Measurements from ENCODE around the gene HSFX2.
"Not testable (repeated sequence)": the region's sequence is repeated elsewhere in the genome, so short reads cannot be mapped to it uniquely, and the experiment has no call there.

The HSFX2 gene, protein sequence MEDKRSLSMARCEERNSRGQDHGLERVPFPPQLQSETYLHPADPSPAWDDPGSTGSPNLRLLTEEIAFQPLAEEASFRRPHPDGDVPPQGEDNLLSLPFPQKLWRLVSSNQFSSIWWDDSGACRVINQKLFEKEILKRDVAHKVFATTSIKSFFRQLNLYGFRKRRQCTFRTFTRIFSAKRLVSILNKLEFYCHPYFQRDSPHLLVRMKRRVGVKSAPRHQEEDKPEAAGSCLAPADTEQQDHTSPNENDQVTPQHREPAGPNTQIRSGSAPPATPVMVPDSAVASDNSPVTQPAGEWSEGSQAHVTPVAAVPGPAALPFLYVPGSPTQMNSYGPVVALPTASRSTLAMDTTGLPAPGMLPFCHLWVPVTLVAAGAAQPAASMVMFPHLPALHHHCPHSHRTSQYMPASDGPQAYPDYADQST

DNA sequence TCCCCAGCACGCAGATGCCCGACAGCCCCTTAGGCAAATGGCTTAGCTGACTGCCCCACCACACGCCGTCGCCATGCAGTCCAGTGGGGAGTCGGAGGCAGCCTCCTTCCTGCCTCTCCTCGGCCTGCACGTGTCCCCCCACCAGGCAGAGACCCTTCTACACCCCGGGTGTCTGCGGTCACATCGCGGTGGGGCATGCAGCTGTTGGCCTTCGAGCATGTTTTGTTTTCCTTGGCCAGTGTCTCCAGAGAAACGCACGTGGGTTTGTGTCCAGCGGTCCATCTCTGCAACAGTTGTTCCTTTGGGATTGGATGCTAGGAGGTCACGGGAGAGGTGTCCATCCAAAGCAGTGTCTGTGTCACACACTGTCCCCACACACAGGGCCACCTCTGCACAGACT lies at the start of gene HSFX2:
HSFX2 (minus strand) TSS at position 101 of the 400 bp plus-strand sequence. CDS start 614 bp downstream, outside the sequence.
- DNase-seq (ENCODE audit: low read depth) = not testable (repeated sequence)

DNA sequence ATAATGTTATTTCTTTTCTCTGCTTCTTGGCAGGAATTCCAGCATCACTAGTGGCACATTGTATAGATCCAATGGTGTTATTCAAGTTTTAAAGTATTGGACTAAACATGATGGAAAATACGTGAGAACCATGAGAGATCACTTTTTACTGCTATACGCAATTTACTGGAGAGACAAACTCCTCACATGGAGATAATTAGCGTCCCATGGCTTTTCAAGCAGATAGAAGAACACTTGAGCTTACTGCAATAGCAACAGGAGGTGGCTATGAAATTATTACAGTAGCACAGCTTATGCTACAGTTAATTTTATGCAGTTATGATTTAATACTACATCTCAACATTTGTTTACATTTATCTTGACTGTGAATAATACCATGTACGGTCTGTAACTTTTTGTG lies 48.4 kb upstream of the HSFX2 start:
- no peak for DNase-seq (ENCODE audit: low read depth)

DNA sequence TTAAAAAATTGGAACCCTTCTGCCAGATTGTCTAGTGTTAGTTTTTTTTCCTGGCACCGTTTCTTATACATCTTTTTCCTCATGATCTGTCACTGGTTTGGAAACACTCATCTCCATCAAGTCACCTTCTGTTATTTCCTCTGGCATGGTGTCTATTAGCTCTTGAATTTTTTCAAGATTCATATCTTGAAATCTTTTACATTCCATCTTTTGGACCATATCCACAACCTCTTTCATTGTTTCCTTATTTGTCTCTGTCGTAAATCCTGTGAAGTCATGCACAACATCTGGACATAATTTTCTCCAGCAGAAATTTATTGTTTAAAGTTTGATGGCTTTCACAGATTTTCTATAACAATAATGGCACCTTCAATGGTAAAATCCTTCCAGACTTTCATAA lies 46.7 kb upstream of the HSFX2 start:
- DNase-seq (ENCODE audit: low read depth) = no peak

DNA sequence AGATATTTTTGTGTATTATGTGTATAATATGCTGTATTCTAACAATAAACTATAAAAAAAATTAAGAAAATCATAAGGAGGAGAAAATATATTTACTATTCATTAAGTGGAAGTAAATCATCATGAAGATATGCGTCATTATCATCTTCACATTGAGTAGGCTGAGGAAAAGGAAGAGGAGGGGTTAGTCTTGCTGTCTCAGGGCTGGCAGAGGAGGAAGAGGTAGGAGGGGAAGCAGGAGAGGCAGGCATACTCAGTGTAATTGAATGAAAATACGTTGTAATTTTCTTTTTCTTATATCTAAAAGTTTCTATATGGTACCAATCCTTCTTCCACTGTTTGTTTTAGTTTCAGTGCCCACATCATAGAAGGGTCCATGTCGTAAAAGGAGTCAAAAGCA lies 46.3 kb upstream of the HSFX2 start:
- DNase-seq (ENCODE audit: low read depth) = no peak

DNA sequence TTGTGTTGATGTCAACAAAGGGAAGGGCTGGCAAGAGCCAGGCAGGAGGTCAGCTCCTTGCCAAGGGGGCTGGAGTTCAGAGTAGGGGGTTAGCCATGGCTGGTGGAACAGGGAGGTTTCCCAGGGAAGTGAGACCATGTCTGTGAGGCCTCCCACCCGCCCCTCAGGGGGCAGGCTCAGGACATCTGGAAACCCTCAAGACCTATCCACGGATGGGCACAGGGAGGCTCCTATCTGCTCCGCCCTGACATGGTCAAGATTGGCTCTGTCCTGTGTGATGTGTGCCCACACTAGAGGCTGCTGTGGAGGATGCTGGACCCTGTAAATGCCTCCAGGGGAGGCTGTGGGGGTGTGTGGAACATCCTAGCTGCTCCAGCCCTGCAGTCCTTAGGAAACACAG lies 44.5 kb upstream of the HSFX2 start:
- no peak for DNase-seq (ENCODE audit: low read depth)

DNA sequence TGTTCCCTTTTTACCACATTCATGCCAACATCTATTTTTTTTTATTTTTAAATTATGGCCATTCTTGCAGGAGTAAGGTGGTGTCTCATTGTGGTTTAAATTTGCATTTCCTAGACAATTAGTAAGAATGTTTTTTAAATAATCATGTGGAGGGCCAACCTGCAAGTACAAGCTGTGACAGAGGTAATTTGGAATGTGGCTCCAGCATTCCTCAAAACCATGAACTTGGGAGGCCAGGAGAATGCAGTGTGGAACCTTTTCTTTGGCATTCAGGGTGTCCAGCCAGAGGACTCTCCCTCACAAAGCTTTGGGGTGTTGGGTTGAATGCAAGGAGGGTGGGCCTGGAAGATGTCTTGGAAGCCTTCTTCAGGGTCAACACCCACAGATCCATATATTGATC lies 43.7 kb upstream of the HSFX2 start:
- DNase-seq (ENCODE audit: low read depth) = no peak

DNA sequence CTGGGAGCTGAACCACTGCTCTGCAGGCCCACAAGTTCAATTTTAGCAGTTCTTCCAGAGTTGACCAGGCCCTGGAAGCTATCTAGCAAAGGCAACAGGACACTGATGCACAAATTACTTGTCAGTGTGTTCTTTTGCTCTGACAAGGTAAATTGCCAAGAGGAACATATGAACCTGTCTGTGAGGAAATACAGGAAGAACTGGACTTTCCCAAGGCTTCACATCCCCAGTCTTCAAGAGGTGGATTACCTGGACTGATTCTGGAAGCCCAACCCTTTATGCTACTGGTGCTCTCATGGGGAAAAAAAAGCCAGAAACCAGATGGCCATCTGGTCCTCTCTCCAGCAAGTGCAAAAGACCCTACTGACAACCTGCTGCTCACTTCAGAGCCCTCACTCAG lies 38.4 kb upstream of the HSFX2 start:
- DNase-seq (ENCODE audit: low read depth) = no peak

DNA sequence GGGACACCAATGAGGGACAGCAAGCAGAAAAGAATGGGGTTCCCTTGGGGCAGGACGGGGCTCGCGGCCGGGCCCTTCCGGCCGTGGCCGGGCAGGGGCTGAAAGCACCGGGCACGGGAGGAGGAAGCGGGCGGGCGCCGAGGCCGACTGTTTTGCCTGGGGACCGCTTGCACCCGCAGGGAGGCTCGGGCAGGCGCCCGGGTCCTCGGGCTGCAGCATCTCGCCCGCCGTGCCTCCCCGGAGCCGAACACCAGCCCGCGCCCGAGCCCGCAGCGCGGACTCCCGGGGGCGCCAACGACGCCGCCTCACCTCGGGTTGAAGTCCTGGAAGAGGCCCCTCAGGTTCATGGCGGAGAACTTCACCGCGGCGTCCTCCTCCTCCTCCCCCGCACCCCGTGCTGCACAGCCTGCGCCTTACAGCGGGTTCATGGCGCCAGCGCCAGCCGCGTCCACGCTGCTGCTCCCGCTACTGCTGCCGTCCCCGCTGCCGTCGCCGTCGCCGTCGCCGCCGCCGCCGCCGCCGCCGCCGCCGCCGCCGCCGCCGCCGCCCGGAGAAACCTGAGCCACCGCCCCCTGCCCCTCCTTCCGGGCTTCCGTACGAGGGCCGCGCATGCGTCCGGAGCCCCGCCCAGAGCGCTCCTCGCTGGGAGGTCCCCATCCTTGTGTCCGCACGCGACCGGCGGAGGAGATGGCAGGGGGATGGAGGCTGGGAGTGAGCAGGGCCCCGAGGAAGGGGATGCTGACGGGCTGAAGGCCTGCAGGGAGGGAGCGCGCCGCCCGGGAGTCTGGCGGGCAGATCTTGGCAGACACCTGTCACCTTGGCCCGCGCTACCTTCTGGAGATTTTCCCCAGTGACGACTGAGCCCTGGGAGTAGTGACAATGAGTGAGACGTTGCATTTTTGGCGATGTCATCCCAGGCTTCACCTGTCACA lies 36.4 kb upstream of the HSFX2 start, which contains the start of gene TMEM185A:
TMEM185A (minus strand) TSS at position 559 of the 932 bp plus-strand sequence; CDS start at position 347, 212 bp downstream.
- peak; percentile 65 for DNase-seq (ENCODE audit: low read depth)

DNA sequence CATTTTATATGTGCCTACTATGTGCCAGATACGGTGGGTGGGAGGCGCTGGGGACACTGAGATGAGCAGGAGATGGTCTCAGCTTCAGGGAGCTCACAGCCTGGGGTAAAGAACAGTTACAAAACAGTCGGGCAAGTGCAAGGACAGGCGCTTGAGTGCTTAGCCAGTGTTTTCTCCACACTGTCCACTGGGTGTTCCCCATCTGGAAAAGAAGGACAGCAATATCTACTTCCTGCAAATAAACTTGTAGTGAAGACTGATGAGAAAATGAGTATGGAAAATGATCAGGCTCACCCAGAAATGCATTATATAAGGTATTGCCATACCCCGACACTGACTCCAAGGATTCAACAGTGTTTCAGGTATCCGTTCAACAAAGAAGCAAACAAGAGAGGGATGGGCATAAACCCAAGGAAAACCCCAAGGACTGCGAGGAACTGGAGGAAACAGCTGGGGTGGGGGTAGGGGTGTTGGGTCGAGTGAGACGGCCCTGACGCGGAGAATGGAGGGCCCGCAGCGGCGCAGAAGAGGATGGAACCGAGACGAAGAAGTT lies 35.6 kb upstream of the HSFX2 start:
- no peak for DNase-seq (ENCODE audit: low read depth)

DNA sequence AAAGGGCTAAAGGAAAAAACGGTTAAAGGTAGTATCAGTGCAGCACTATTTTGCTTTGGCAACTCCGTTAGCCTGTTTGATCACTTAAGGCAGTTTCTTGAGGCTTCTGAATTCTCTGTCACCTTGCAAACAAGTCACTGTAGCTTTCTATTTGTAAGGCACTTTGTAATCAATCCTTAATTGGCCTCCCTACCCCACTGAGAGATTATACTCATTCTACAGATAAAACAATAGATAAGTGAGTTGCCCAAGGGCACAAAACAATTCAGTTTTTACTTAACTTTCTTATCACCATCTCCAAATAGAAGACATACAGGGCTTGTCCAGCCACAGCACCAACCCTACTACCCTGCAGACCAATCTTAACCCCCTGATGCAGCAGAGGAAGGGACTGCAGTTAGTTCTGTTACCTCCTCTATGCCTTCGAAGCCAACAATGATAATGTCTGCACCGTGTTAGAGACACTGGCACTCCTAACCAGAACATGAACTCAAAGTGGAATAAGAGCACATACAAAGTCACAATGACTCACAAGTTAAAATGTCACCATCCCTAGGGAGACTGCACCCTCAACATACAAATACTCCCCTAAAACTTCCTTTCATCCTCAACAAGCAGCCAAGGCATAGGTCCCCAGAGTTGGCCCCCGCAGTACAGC lies 34.7 kb upstream of the HSFX2 start:
- DNase-seq (ENCODE audit: low read depth) = no peak

DNA sequence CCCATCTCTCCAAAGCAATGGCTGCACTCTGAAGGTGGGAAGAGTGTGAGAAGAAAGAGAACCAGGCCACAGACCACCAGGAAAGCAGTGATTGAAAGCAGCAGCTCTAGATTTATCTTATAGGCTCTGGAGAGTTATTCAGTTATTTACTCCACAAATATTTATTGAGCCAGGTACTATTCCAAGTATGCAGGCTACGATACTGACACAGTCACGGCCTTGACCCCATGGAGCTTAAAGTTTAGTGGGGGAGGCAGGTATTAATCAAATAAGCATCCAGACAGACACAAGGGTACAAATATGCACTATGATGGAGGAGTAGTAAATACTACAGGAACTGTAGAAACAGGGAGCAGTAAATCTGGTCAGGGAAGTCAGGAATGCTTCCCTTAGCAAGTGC lies 33.7 kb upstream of the HSFX2 start:
- no peak for DNase-seq (ENCODE audit: low read depth)

DNA sequence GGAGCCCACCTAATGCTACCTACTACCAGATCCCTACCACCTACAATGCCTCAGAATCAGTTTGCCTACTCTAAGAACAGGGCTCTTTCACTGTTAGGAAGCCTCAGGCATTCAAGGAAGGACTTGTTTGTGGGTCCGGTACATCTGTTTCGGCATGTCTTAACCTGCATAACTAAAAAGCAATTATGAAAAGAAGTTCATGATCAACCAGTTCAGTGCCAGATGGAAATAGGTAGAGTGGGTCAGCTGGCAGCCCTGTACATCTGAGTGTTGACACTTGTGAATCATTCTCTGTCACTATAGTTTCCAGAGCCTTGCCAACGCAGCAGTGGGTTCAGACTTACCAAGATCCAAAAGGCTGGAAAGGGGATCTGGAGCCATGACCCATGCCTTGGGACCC lies 33.2 kb upstream of the HSFX2 start:
- no peak for DNase-seq (ENCODE audit: low read depth)

DNA sequence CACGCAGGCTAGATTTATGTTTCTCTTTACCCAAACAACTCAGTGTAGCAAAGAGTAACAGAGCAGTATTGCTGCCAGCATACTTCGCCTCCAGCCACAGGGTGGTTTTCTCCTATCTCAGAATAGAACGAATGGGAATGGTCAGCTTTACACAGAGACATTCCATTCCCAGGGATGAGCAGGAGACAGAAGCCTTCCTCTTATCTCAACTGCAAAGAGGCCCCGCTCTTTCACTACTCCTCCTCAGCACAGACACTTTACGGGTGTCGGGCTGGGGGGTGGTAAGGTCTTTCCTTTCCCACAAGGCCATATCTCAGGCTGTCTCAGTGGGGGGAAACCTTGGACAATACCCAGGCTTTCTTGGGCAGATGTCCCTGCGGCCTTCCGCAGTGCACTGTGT lies 31.7 kb upstream of the HSFX2 start:
- not testable (repeated sequence) for DNase-seq (ENCODE audit: low read depth)

DNA sequence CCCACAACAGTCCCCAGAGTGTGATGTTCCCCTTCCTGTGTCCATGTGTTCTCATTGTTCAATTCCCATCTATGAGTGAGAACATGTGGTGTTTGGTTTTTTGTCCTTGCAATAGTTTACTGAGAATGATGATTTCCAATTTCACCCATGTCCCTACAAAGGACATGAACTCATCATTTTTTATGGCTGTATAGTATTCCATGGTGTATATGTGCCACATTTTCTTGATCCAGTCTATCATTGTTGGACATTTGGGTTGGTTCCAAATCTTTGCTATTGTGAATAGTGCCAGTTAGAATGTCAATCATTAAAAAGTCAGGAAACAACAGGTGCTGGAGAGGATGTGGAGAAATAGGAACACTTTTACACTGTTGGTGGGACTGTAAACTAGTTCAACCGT lies 24.5 kb upstream of the HSFX2 start:
- DNase-seq (ENCODE audit: low read depth) = not testable (repeated sequence)

DNA sequence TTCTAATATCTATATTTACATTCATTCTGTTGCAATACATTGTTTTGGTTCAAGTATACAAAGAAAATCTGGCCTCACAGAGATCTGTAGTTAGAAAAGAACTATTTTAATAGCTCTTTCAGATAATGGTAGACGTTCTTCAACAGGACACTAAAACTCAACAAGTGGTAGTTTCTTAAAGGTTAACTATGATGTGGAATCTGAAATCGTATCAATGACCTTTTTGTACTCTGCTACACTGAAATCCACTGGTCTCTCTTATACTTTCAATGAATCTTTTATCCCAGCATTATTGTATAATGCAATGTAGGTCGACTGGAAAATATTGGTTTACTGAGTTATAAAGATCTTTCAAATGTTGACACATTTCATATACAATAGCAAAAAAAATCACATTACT lies 23.8 kb upstream of the HSFX2 start:
- DNase-seq (ENCODE audit: low read depth) = no peak

DNA sequence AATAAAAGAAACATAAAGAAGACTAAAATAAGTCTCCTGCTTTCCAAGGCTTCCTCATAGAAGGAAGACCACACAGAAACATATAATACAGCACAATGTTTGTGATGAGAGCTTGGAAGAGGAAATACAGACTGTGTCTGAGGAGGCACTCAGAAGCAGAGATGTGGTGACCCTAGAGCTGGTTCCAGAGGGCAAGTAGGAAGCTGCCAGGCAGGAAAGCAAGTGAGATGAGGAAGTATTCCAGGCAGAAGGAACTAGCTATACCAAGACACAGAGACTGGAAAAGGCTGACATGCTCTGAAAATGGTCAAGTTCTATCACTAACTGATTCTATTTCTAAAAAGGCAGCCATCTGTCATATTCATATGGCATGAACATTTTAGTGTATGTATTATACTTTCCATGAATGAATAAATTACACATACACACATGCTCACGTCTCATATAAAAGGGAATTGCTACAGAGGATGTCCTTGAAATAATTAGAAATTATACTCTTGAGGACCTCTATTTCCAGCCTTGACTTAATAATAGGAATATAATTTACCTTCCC lies 16.6 kb upstream of the HSFX2 start:
- no peak for DNase-seq (ENCODE audit: low read depth)

DNA sequence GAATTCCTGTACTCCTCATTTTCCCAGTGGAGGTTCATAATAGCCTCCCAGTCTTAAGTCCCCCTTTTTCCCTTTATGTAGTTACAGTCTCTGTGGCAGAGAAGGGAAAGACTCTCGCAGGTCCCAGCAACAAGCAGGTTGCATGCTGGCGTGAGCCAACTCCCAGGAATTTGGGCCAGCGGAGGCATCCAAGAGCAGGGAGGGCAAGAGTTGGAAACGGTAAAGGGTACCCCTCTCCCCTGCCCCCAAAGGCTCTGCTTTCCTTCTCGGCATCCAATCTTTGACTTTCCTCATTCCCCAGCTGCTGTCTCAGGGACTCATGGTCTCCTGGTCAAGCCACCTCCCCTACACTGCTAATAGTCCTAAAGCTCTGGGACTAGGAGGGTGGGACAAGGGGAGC lies 15.4 kb upstream of the HSFX2 start:
- DNase-seq (ENCODE audit: low read depth) = no peak

DNA sequence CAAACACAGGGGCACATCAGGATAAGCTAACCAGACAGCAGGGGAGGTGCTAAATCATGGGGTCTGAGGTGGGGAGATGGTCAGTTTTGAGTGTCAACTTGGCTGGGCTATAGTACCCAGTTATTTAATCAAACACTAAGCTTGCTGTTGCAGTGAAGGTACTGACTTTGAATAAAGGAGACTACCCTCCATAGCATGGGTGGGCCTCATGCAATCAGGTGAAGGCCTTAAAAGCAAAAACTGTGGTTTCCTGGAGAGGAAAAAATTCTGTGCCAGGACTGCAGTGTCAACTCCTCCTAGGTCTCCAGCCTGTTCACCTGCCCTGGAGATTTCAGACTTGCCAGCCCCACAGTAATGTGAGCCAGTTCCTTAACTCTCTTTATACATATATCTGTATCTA lies 12.6 kb upstream of the HSFX2 start:
- DNase-seq (ENCODE audit: low read depth) = no peak

DNA sequence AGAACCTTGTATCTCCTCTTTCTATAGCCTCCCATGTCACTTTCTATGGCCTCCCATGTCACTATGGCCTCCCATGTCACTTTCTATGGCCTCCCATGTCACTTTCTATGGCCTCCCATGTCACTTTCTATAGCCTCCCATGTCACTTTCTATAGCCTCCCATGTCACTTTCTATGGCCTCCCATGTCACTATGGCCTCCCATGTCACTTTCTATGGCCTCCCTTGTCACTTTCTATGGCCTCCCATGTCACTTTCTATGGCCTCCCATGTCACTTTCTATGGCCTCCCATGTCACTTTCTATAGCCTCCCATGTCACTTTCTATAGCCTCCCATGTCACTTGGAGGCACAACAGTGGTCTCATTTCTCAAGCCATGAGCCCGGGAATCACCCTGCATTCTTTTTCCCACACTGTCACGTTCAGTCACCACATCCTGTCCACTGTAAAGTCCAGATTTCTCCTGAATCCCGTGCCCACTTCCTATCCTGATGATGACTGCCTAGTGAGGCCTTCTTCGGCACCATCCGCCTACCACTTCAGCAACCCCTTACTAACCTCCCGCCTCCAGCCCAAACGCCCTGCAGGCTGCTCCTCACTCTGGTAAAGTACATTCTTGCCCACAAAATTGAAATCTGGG lies 10.3 kb upstream of the HSFX2 start:
- DNase-seq (ENCODE audit: low read depth) = not testable (repeated sequence)

DNA sequence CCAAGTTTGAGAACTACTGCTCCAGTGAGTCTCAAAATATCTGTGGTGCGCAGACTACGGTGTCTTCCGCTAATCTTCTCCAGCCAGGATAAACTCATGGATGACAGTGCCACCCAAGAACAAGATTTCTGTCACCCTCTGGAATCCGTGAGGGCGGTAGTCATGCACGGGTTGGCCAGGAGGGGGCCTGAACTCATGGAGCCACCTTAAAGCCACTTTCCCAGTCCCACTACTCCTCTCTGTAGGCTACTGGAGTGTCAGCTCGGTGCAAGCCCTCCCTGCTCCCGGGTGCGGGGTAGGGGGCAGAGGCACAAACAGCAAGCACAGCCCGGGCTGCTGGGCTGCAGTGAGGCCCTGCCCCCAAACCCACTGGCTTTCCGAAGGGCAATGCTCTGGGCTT lies 3.5 kb upstream of the HSFX2 start:
- not testable (repeated sequence) for DNase-seq (ENCODE audit: low read depth)

DNA sequence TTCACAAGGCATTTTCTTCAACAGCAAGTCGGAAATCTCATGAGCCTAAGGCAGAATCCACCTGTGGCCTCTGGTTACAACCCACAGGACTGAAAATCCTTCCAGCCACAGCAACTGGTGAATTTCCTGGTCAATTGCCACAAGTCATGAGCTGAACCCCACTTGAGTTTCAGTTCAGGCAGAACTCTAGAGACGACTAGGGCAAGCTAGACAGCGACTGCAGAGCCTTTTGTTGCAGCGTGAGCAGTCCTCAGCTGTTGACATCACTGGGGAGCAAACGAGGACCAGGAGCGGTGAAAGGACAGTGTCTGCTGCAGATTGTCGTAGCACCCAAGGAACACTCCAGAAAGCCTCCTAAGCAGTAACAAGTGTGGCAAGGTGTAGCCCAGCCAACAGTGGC lies 829 bp upstream of the HSFX2 start:
- not testable (repeated sequence) for DNase-seq (ENCODE audit: low read depth)
